Mesenchymal stem cell (in vitro differentiated cells and primary cell): ENCODE data around the gene IL17REL.

Experiments used
- DNase-seq: peaks from one replicate; pipeline ENCODE4 v3.0.0-alpha.2; 2013
- H2AFZ ChIP-seq: one replicate; pipeline ENCODE4 v1.6.1; 2013; ENCODE audit warnings: low read depth, mild to moderate bottlenecking, control low read depth, inconsistent platforms, low read length, moderate library complexity
- H2AK5ac ChIP-seq: 2 replicates; pipeline ENCODE4 v1.6.1; 2013; ENCODE audit warnings: low read length, moderate library complexity, mild to moderate bottlenecking, inconsistent platforms; ENCODE audit not compliant: severe bottlenecking
- H2BK120ac ChIP-seq: one replicate; pipeline ENCODE4 v1.6.1; 2013; ENCODE audit warnings: low read depth, mild to moderate bottlenecking, inconsistent platforms, low read length, moderate library complexity
- H2BK12ac ChIP-seq, 2 experiments: one replicate each; pipeline ENCODE4 v1.6.1; 2013; ENCODE audit warnings: inconsistent platforms in 2 of 2, low read length in 2 of 2, mild to moderate bottlenecking in 2 of 2, moderate library complexity in 2 of 2, control low read depth in 1 of 2
- H2BK15ac ChIP-seq: one replicate; pipeline ENCODE4 v1.6.1; 2013; ENCODE audit warnings: mild to moderate bottlenecking, low read depth, inconsistent platforms; ENCODE audit not compliant: poor library complexity, severe bottlenecking
- H2BK5ac ChIP-seq: 2 replicates; pipeline ENCODE4 v1.6.1; 2013; ENCODE audit warnings: low read depth, mild to moderate bottlenecking, low read length, control low read depth, inconsistent platforms; ENCODE audit not compliant: poor library complexity, severe bottlenecking
- H3K14ac ChIP-seq, 2 experiments: one replicate each; pipeline ENCODE4 v1.6.1; 2013; ENCODE audit warnings: inconsistent platforms in 2 of 2, low read length in 2 of 2, control low read depth in 1 of 2, mild to moderate bottlenecking in 1 of 2, moderate library complexity in 1 of 2
- H3K18ac ChIP-seq, 2 experiments: one replicate each; pipeline ENCODE4 v1.6.1; 2013; ENCODE audit warnings: inconsistent platforms in 2 of 2, low read length in 2 of 2, control low read depth in 1 of 2, low read depth in 1 of 2, mild to moderate bottlenecking in 1 of 2
- H3K23ac ChIP-seq, 2 experiments: one replicate each; pipeline ENCODE4 v1.6.1; 2013; ENCODE audit warnings: inconsistent platforms in 2 of 2, low read length in 2 of 2, mild to moderate bottlenecking in 2 of 2, moderate library complexity in 2 of 2, control low read depth in 1 of 2
- H3K27ac ChIP-seq: 2 replicates; pipeline ENCODE4 v1.5.1; 2013; ENCODE audit warnings: mild to moderate bottlenecking, moderate library complexity, low read length, control low read depth, inconsistent platforms; ENCODE audit not compliant: poor library complexity, severe bottlenecking
- H3K27me3 ChIP-seq, 2 experiments: 2 replicates each; pipeline versions ENCODE4 v1.6.1 to v1.7.0; 2013; ENCODE audit warnings: low read length in 2 of 2, mild to moderate bottlenecking in 2 of 2, moderate library complexity in 2 of 2, control low read depth in 1 of 2, inconsistent platforms in 1 of 2; ENCODE audit not compliant: control insufficient read depth in 1 of 2, insufficient read depth in 1 of 2
- H3K36me3 ChIP-seq, 2 experiments: 2 replicates each; pipeline versions ENCODE4 v1.6.1 to v1.7.0; 2013; ENCODE audit warnings: low read length in 2 of 2, control low read depth in 1 of 2, inconsistent platforms in 1 of 2, low read depth in 1 of 2, mild to moderate bottlenecking in 1 of 2; ENCODE audit not compliant: insufficient read depth in 2 of 2, control insufficient read depth in 1 of 2
- H3K4ac ChIP-seq, 2 experiments: one replicate each; pipeline ENCODE4 v1.6.1; 2013; ENCODE audit warnings: inconsistent platforms in 2 of 2, low read length in 2 of 2, mild to moderate bottlenecking in 2 of 2, moderate library complexity in 2 of 2, control low read depth in 1 of 2, low read depth in 1 of 2
- H3K4me1 ChIP-seq: 2 replicates; pipeline ENCODE4 v1.6.1; 2013; ENCODE audit warnings: low read depth, low read length, control low read depth; ENCODE audit not compliant: control insufficient read depth, insufficient read depth
- H3K4me2 ChIP-seq: 2 replicates; pipeline ENCODE4 v1.6.1; 2013; ENCODE audit warnings: low read length, mild to moderate bottlenecking, inconsistent platforms; ENCODE audit not compliant: poor library complexity, severe bottlenecking
- H3K4me3 ChIP-seq, 2 experiments: 2 replicates each; pipeline versions ENCODE4 v1.5.1 to v1.7.0; 2013; ENCODE audit warnings: low read length in 2 of 2, mild to moderate bottlenecking in 2 of 2, control low read depth in 1 of 2, low read depth in 1 of 2; ENCODE audit not compliant: insufficient read depth in 1 of 2
- H3K79me1 ChIP-seq: replicated peaks from 2 replicates; pipeline ENCODE4 v1.6.1; 2013; ENCODE audit warnings: mild to moderate bottlenecking, control low read depth, low read length, inconsistent platforms; ENCODE audit not compliant: poor library complexity, severe bottlenecking
- H3K9ac ChIP-seq: 2 replicates; pipeline ENCODE4 v1.7.0; 2013; ENCODE audit warnings: mild to moderate bottlenecking, low read length, moderate library complexity
- H3K9me3 ChIP-seq: 2 replicates; pipeline ENCODE4 v1.7.0; 2013; ENCODE audit warnings: mild to moderate bottlenecking, low read length; ENCODE audit not compliant: control insufficient read depth
- H4K8ac ChIP-seq: one replicate; pipeline ENCODE4 v1.6.1; 2013; ENCODE audit warnings: inconsistent platforms, mild to moderate bottlenecking, low read length, moderate library complexity
- H4K91ac ChIP-seq: one replicate; pipeline ENCODE4 v1.6.1; 2013; ENCODE audit warnings: mild to moderate bottlenecking, low read length, inconsistent platforms
- WGBS: methylation state at CpG from one replicate; pipeline ENCODE4 v1.1.7; 2013; ENCODE audit warnings: mixed read lengths; 5-methylcytosine and 5-hydroxymethylcytosine counted together

IL17REL gene

DNA sequence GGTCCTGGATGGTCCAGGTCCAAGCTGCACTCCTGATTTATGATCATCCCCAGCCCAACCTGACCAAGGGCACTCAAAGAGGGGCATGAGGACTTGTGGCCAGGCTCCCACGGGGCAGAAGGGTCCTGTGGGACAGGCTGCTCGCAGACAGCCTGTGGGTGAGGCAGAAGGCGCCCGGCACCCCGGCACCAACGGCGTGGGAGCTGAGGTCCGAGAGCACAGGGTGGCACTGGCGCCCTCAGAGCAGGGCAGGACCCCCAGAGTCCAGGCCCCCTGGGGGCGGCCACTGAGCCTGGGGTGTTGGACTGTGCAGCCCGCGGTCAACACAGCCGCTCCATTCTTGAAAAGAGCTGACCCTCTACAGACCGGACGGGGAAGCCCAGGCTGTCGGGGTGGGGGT, 3.3 kb downstream of the IL17REL start:
- no peak overlapping the region for H2AFZ ChIP-seq
- H3K14ac ChIP-seq = no peak overlapping the region
- no peak overlapping the region for H3K9ac ChIP-seq
- H3K79me1 ChIP-seq = no peaks in the 10 kb centered on the region
- no peaks in the 10 kb centered on the region for H3K9me3 ChIP-seq
- no peak overlapping the region for H4K91ac ChIP-seq
- H2AK5ac ChIP-seq = no peak overlapping the region
- H2BK5ac ChIP-seq = no peak overlapping the region
- peaks cover 46 to 70% of the 10 kb centered on the region in 2 experiments for H3K27me3 ChIP-seq
- WGBS = 88% methylated on average over 16 of the region's 16 CpGs
- no peak overlapping the region for H2BK120ac ChIP-seq
- H3K23ac ChIP-seq = no peak overlapping the region
- H2BK15ac ChIP-seq = no peak overlapping the region
- H3K27ac ChIP-seq = no peak overlapping the region
- no peak for DNase-seq
- H3K4me3 ChIP-seq = no peak overlapping the region
- no peak overlapping the region for H3K4me2 ChIP-seq
- H2BK12ac ChIP-seq = no peak overlapping the region
- H3K4ac ChIP-seq = no peak overlapping the region
- H4K8ac ChIP-seq = no peak overlapping the region
- H3K4me1 ChIP-seq = peaks cover 4% of the 10 kb centered on the region
- no peaks in the 10 kb centered on the region for H3K36me3 ChIP-seq
- H3K18ac ChIP-seq = no peak overlapping the region

DNA sequence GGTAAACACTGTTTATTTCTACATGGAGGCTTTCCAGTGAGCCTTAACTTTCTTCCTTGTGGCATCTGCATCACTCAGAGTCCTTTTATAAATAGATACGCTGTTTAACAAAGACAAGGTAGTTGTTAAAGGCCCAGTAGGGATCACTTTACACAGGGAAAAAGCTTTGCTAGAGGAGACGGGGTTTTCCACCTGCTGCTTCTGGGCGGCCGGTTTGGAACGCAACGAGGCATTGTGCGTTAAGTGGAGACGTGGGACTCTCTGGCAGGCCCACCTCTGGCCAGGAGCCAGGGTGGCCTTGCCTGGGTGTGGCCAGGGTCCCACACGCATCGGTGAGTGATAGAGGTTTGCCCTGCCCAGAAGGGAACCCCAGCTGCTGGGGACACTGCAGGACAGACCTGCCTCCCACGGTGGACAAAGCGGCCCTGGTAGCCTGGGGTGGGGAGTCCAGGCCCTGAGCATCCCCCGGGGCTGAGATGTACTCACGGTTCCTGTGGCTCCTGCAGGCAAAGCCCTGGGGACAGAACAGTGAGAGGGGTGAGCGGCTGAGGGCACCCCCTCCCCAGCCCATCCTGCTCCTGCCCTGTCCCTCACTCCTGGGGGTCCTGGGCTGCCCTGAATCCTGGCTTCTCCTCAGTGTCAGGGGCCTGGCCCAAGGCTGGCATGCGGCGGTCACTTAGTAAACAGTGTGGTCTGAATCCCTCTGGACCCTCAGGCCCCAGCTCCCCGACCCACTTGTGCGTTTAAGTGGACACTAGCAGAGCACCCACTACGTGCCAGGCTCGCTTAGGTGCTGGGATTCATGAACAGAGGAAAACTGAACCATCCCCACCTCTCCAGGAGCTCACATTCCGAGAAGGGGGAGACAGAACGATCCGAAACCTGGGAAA, 4.2 kb downstream of the IL17REL start:
- Histone ChIP-seq H3K27ac (no peak overlapping the region), H2AK5ac (no peak overlapping the region), H3K79me1 (no peaks in the 10 kb centered on the region), H4K8ac (no peak overlapping the region), H3K4me2 (no peak overlapping the region), H2BK120ac (no peak overlapping the region), H3K36me3 (no peaks in the 10 kb centered on the region), H3K23ac (no peak overlapping the region), H2BK5ac (no peak overlapping the region), H2AFZ (no peak overlapping the region), H2BK12ac (no peak overlapping the region), H3K4me3 (no peak overlapping the region), H3K4ac (no peak overlapping the region), H3K9me3 (no peaks in the 10 kb centered on the region), H4K91ac (no peak overlapping the region), H3K18ac (no peak overlapping the region), H3K14ac (no peak overlapping the region), H2BK15ac (no peak overlapping the region), H3K27me3 (peaks cover 38 to 69% of the 10 kb centered on the region in 2 experiments), H3K4me1 (peaks cover 3% of the 10 kb centered on the region), H3K9ac (no peak overlapping the region)
- WGBS = 66% methylated on average over 24 of the region's 24 CpGs
- DNase-seq = no peak

GRCh38 chr22:50007057-50007511, 5.5 kb downstream of the IL17REL start:
- Histone ChIP-seq H2BK12ac (no peak overlapping the region), H3K18ac (no peak overlapping the region), H3K4ac (no peak overlapping the region), H2BK5ac (no peak overlapping the region), H2BK120ac (no peak overlapping the region), H3K79me1 (no peaks in the 10 kb centered on the region), H3K36me3 (no peaks in the 10 kb centered on the region), H2AK5ac (no peak overlapping the region), H3K14ac (no peak overlapping the region), H3K27ac (no peak overlapping the region), H3K4me1 (peaks cover 3% of the 10 kb centered on the region), H4K91ac (no peak overlapping the region), H2AFZ (no peak overlapping the region), H3K9me3 (no peaks in the 10 kb centered on the region), H3K4me3 (no peak overlapping the region), H4K8ac (no peak overlapping the region), H3K23ac (no peak overlapping the region), H3K4me2 (no peak overlapping the region), H2BK15ac (no peak overlapping the region), H3K27me3 (peaks cover 25 to 66% of the 10 kb centered on the region in 2 experiments), H3K9ac (no peak overlapping the region)
- DNase-seq = no peak
- 89% methylated on average over 1 of the region's 3 CpGs for WGBS

GRCh38 chr22:50004918-50005317, 7.6 kb downstream of the IL17REL start:
- H3K18ac ChIP-seq = no peak overlapping the region
- no peak overlapping the region for H3K14ac ChIP-seq
- DNase-seq = no peak
- H2BK12ac ChIP-seq = no peak overlapping the region
- no peak overlapping the region for H2BK5ac ChIP-seq
- no peak overlapping the region for H3K4ac ChIP-seq
- no peak overlapping the region for H2BK15ac ChIP-seq
- H3K23ac ChIP-seq = no peak overlapping the region
- no peak overlapping the region for H4K8ac ChIP-seq
- H3K36me3 ChIP-seq = no peaks in the 10 kb centered on the region
- peaks cover 2% of the 10 kb centered on the region for H3K4me1 ChIP-seq
- no peak overlapping the region for H3K4me2 ChIP-seq
- H3K9me3 ChIP-seq = no peaks in the 10 kb centered on the region
- no peak overlapping the region for H4K91ac ChIP-seq
- no peak overlapping the region for H2BK120ac ChIP-seq
- H3K27ac ChIP-seq = no peak overlapping the region
- H3K4me3 ChIP-seq = no peak overlapping the region
- H3K27me3 ChIP-seq = peaks cover 12 to 66% of the 10 kb centered on the region in 2 experiments
- H3K9ac ChIP-seq = no peak overlapping the region
- WGBS = 64% methylated on average over 3 of the region's 4 CpGs
- no peak overlapping the region for H2AK5ac ChIP-seq
- H3K79me1 ChIP-seq = no peaks in the 10 kb centered on the region
- no peak overlapping the region for H2AFZ ChIP-seq
